AG04450 (cell line): Measurements from ENCODE around the gene ARHGAP26. TPM values are rescaled to one million over a fixed set of nuclear protein-coding genes. Genes with fewer than 3 reads are reported as not detected.

Experiments used
- CTCF ChIA-PET: fragments of 300-600, 350-600 bp; formaldehyde crosslinking; extraction: SDS; loops from one replicate; lab custom pipeline; 2022; ENCODE audit warnings: antibody characterized with exemption, inconsistent platforms; lab: Charles Lee
- POLR2A ChIA-PET: fragments of 350-600 bp; formaldehyde crosslinking; extraction: SDS; loops from one replicate; lab custom pipeline; 2021; ENCODE audit warnings: antibody characterized with exemption, inconsistent platforms; lab: Yijun Ruan, JAX
- DNase-seq: peaks from one replicate; pipeline ENCODE4 v3.0.0-alpha.2; 2011; ENCODE audit warnings: low read depth, low spot score
- H3K27ac ChIP-seq: one replicate; pipeline ENCODE4 v1.5.1; 2012; ENCODE audit warnings: low read depth, low read length, control low read depth
- H3K27me3 ChIP-seq: one replicate; pipeline ENCODE4 v1.6.0; 2012; ENCODE audit warnings: low read length; ENCODE audit not compliant: control insufficient read depth, insufficient read depth
- H3K4me3 ChIP-seq: 2 replicates; pipeline ENCODE4 v1.5.1; 2011; ENCODE audit warnings: mild to moderate bottlenecking, low read depth, low read length, control low read depth
- H3K9me3 ChIP-seq: 2 replicates; pipeline ENCODE4 v1.5.1; 2012; ENCODE audit warnings: low read length; ENCODE audit not compliant: control insufficient read depth, insufficient read depth
- polyA plus RNA-seq: library from polyadenylated mRNA; depleted of rRNA; stranded (reverse); fragments of >200 nt; gene quantifications from 2 replicates; pipeline ENCODE4 v1.2.3, GENCODE V29; 2011
- TF ChIP-seq, protein P1 (sequence below): IDR thresholded peaks from 2 replicates; pipeline ENCODE4 v1.5.1; 2011; ENCODE audit warnings: low read depth, low read length, control low read depth, inconsistent platforms

ARHGAP26 gene
- polyA plus RNA-seq, 1 experiment, result 0.56 TPM

DNA sequence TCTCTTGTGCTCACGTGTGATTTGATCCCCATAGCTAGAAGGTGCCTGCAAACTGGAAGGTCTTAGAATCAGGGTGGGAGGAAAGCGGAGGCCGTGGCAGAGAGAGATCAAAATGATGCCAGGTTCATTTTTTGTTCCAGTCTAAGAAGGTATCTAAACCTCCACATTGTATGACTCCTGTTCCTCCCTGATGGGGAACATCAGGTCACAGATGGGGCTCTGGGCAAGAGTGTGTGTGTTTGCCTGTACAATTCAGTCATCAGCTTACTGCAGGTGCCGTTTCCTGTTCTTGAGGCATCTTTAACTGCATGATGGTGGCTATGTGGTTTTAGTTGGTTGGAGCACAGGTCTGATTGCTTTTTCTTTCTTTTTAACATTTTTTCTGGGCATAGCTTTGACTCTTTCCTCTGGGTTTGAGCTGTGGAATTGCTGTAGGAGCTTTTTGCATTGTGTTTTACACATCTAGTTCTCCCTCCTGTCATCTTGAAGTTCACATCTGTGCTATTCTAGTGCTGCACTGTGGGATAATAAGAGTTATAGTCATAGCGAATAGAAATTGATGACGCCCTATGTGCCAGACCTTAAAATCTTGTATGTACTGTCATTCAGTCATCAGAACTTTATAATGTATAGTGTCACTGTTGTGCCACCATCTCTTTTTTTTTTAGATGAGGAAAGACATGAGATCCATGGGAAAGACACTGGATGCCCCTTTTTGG, 30.8 kb downstream of the ARHGAP26 start:
- CTCF ChIA-PET, result no interaction called here

DNA sequence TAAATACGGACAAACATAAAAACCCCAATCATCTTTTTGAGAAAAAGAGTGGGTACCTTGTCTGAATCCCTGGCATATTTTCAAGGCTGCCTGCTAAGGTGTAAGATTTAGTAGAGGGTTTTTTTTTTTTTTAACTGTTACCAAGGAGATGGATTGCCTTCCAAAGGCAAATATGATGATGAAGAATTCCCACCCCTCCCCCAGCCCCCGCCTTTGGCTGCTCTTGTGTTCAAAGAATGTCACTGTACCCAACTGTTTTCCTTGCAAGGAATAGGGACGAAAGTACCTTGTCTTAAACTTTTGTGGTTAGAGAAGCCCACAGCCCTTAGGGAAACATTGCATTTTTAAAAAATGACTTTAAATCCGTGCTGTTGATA, 31.3 kb downstream of the ARHGAP26 start:
- H3K27ac ChIP-seq, result no peak overlapping the region
- no peak overlapping the region for H3K4me3 ChIP-seq
- CTCF ChIA-PET, result no interaction called here
- POLR2A ChIA-PET, result no interaction called here
- H3K27me3 ChIP-seq, result peaks cover 30% of the 10 kb centered on the region
- no peak for DNase-seq
- TF ChIP-seq, protein P1, sequence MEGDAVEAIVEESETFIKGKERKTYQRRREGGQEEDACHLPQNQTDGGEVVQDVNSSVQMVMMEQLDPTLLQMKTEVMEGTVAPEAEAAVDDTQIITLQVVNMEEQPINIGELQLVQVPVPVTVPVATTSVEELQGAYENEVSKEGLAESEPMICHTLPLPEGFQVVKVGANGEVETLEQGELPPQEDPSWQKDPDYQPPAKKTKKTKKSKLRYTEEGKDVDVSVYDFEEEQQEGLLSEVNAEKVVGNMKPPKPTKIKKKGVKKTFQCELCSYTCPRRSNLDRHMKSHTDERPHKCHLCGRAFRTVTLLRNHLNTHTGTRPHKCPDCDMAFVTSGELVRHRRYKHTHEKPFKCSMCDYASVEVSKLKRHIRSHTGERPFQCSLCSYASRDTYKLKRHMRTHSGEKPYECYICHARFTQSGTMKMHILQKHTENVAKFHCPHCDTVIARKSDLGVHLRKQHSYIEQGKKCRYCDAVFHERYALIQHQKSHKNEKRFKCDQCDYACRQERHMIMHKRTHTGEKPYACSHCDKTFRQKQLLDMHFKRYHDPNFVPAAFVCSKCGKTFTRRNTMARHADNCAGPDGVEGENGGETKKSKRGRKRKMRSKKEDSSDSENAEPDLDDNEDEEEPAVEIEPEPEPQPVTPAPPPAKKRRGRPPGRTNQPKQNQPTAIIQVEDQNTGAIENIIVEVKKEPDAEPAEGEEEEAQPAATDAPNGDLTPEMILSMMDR, result no peak
- H3K9me3 ChIP-seq, result no peaks in the 10 kb centered on the region

More for the DNA sequence above, 30.8 kb downstream of the ARHGAP26 start:
- peaks cover 33% of the 10 kb centered on the region for H3K27me3 ChIP-seq
- TF ChIP-seq, protein P1, result no peak
- H3K4me3 ChIP-seq, result no peak overlapping the region
- no peak for DNase-seq
- no peaks in the 10 kb centered on the region for H3K9me3 ChIP-seq
- H3K27ac ChIP-seq, result no peak overlapping the region
- POLR2A ChIA-PET, result no interaction called here

DNA sequence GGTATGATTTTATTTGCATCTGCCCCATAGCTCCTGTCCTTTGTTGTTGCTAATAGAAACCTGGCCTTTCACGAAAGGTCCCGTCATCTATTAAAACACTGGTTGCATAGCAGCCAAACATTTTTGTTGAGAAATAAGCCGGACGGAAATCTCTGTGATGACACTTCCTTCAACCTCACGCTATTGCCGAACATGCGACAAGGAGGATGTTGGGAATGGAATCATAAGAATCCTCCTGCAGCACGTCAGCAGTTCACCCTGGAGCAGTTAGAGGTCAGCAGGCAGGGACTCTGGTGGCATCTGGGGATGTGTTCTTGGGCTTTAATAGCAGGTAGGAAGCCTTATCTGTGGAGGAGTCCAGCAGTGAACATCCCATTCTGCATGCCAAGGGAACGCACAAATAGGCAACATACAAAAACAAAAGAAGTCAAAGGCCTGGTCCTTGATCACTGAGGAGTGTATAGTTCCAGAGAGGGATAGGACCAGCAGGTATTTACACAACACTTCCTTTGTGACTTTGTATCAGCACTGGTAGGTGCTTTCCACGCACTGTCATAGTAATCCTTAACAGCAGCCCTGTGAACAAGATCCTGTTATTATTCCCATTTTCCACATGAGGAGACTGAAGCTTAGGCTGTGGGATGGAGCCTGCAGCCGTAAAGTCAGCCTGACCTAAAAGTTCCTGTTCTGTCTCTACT, 33.4 kb downstream of the ARHGAP26 start:
- Histone ChIP-seq H3K27me3 (peaks cover 14% of the 10 kb centered on the region), H3K4me3 (no peak overlapping the region), H3K27ac (no peak overlapping the region), H3K9me3 (no peaks in the 10 kb centered on the region)
- POLR2A ChIA-PET, result no interaction called here
- TF ChIP-seq, protein P1, result no peak
- CTCF ChIA-PET, result no interaction called here
- DNase-seq, result no peak

DNA sequence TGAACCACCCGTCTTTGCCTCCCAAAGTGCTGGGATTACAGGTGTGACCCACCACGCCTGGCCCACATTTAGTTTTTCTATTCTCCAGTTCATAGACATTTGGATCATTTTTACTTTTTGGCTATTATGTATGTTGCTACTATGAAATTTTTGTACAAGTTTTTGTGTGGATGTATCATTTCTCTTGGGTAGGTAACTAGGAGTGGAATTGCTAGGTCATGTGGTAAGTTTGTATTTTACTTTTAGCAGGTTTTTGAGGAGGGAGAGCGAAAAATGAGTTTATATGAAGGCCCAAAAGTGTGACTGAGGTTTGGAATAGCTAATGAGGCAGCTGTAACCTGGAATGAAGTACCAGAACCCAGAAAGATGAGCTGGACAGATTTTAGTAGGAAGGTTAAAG, 35.2 kb downstream of the ARHGAP26 start:
- CTCF ChIA-PET, result interaction anchor here (1.2 kb wide), 1 partner anchor 92 kb away, joined by 3 read pairs; no protein-coding TSS in a partner anchor
- TF ChIP-seq, protein P1, result no peak
- POLR2A ChIA-PET, result no interaction called here

DNA sequence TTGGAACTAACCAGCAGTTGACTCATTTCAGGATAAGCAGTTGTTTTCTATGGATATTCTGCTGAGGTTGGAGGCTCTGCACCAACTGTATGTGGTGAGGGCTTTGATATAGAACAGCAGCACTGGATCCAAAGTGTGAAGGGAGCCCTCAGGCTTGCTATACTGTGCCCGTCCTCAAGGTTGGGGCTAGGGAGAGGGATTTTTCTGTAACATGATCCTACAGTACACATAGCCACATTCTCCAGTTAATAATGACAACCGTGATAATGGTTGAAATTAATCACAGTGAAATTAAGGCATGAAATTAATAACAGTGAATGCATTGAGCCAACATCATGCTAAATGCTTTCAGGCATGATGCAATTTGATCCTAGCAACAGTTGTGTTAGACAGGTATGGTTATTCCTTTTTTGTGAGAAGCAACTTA, 36.7 kb downstream of the ARHGAP26 start:
- DNase-seq, result no peak
- CTCF ChIA-PET, result no interaction called here
- TF ChIP-seq, protein P1, result no peak
- Histone ChIP-seq H3K9me3 (no peaks in the 10 kb centered on the region), H3K4me3 (no peak overlapping the region), H3K27ac (no peak overlapping the region), H3K27me3 (peaks cover 3% of the 10 kb centered on the region)
- POLR2A ChIA-PET, result no interaction called here

More for the DNA sequence above, 35.2 kb downstream of the ARHGAP26 start:
- Histone ChIP-seq H3K4me3 (no peak overlapping the region), H3K27ac (no peak overlapping the region), H3K9me3 (no peaks in the 10 kb centered on the region), H3K27me3 (peaks cover 8% of the 10 kb centered on the region)
- no peak for DNase-seq
